GM12874 (cell line): ENCODE measurements around the gene ORC3.

ENCODE experiments used
- TF ChIP-seq, protein P1 (sequence below): IDR thresholded peaks from 2 replicates; pipeline ENCODE4 v1.5.1; 2011; ENCODE audit warnings: low read depth, mild to moderate bottlenecking, control low read depth, low read length, moderate library complexity; ENCODE audit not compliant: insufficient read depth

The ORC3 gene

DNA sequence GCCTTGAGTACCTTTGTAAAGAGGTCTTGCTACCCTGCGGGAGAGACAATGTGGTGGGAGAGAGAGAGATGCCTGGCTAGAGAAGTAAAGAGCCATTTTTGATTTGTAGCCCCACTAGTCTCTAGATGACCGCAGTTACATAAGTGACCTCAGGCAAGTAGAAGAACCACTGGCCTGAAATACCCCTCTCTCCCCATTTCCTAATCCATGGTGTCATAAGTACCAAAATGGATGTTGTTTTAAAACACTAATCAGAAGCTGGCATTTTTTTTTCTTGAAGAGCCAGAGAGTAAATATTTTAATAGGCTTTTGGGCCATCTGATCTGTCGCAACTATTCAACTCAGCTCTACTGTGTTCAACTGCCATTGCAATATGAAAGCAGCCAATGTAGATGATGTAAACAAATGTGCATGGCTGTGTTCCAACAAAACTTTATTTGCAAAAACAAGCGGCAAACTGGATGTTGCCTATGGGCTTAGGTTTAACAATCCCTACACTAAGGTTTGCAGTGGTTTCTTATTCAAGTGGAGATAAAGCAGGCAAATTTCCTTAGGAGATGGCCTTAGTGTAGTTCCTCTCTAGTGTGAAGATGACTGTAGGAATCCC lies 36.7 kb upstream of the ORC3 start:
- TF ChIP-seq, protein P1, sequence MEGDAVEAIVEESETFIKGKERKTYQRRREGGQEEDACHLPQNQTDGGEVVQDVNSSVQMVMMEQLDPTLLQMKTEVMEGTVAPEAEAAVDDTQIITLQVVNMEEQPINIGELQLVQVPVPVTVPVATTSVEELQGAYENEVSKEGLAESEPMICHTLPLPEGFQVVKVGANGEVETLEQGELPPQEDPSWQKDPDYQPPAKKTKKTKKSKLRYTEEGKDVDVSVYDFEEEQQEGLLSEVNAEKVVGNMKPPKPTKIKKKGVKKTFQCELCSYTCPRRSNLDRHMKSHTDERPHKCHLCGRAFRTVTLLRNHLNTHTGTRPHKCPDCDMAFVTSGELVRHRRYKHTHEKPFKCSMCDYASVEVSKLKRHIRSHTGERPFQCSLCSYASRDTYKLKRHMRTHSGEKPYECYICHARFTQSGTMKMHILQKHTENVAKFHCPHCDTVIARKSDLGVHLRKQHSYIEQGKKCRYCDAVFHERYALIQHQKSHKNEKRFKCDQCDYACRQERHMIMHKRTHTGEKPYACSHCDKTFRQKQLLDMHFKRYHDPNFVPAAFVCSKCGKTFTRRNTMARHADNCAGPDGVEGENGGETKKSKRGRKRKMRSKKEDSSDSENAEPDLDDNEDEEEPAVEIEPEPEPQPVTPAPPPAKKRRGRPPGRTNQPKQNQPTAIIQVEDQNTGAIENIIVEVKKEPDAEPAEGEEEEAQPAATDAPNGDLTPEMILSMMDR, result no peak

DNA sequence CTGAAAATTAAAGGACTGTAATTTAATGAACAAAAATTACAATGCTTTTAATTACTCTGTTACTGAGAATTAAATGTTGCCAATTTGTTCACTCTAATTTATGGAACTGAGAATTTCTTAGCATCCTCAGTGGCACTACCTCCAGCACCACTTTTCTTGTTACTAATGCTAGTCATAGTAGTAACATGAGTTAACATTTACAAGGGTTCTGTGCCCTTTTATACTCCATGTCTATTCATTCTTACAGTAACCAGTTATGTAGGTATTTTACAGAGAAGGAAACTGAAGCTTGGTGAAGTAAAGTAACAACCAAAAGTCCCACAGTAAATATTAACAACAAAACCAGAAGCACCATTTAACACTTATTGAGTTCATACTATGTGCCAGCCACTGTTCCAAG lies 34.4 kb upstream of the ORC3 start:
- TF ChIP-seq, protein P1, result no peak

DNA sequence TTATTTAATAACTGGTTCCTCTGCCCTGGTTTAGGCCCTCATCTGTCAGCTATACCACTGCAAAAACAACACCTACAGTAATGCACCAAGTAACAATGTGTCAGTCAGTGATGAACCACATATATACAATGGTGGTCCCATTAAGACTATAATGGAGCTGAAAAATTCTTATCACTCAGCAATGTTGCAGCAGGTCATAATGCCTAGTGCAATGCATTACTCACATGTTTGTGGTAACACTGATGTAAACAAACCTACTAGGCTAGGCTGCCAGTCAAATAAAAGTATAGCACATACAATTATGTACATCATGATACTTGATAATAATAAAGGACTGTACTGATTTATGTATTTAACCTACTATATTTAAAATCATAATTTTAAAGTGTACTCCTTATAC lies 31.5 kb upstream of the ORC3 start:
- TF ChIP-seq, protein P1, result no peak

DNA sequence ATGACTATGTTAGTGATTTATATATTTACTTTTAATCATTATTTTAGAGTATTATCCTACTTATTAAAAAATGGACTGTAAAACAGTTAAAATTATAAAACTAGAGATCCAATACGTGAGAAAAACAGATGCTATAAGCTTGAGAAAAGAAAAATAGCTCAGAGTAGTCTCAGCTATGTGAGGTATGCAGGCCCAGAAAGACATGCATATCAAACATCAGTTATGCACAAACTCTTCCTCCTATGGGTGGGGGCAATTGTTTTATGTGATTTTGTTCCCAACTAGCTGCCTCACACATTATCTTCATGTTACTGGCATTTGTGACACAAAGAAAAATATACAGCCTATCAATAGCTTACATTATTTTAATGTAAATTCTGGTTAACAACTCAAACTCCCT lies 28.9 kb upstream of the ORC3 start:
- TF ChIP-seq, protein P1, result no peak

DNA sequence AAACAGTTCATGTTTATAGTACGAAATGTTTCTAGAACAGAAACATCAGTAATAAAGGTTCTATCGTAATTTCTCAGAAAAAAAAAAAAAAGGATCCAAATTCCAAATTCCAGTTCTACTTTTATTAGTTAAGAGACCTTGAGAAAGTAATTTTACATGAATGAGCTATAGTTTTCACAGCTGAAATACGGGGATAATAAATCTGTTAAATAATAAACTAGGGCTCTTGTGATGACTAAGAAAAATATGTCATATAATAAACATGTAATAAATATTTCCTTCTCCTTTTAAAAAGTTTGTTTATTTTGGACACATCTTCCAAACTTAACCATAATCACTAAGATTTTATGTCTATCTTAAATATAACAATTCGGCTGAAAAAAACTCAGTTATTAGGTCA lies 17.9 kb upstream of the ORC3 start:
- TF ChIP-seq, protein P1, result no peak

DNA sequence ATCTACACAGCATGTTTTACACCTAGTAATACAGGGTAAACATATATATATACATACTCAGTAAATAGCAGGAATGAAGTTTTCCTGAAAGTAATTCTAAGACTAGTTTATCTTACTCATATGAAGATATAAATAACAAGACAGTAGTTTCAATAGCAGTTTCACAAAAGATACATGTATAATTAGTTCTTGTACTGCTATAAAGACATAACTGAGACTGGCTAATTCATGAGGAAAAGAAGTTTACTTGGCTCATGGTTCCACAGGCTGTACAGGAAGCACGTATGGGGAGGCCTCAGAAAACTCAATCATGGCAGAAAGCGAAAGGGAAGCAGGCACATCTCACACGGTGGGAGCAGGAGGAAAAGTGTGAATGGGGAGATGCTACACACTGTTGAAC lies 17.1 kb upstream of the ORC3 start:
- TF ChIP-seq, protein P1, result no peak

DNA sequence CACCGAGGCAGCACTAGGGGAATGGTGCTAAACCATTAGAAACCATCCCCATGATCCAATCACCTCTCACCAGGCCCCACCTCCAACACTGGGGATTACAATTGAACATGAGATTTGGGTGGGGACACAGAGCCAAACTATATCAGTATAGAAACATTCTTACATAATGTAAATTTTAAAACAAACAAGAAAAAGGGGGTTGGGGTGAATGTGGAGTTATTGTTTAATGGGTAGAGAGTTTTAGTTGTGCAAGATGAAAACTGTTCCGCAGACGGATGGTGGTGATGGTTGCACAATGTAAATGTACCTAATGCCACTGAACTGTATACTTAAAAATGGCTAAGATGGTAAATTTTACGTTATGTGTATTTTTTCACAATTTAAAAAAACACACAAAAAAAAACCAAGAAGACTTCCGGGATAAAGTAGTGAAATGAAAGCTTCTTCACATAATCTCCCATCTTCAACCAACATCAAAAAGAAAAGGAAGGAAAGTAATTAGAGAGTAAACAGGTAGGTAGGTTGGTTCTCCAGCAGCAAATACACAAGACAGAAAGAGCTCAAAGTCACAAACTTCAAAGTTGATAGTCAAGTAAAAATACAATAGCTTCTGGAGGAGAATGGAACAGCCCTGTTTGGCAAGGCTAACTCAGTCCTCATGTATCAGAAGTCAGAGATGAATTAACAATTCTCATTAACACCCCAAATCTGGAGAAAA lies 16.5 kb upstream of the ORC3 start:
- TF ChIP-seq, protein P1, result no peak
